Astrocyte (in vitro differentiated cells and primary cell): ENCODE results near the gene MLLT10. TPM values are rescaled to one million over a fixed set of nuclear protein-coding genes. Genes with fewer than 3 reads are reported as not detected.

Experiments
- DNase-seq: peaks from one replicate; pipeline ENCODE4 v3.0.0-alpha.2; 2010; ENCODE audit warnings: low read depth
- FAIRE-seq: peaks from 2 replicates; lab custom pipeline; 2011; peaks lifted over from hg19 to GRCh38; lab: Jason Lieb, UNC
- H2AFZ ChIP-seq: 2 replicates; pipeline ENCODE4 v1.6.0; 2012; ENCODE audit warnings: low read depth, low read length, inconsistent platforms
- H3K27ac ChIP-seq: 2 replicates; pipeline ENCODE4 v1.5.1; 2011; ENCODE audit warnings: low read depth, low read length, inconsistent platforms
- H3K27me3 ChIP-seq: 2 replicates; pipeline ENCODE4 v1.6.0; 2011; ENCODE audit warnings: low read length, inconsistent platforms; ENCODE audit not compliant: insufficient read depth
- H3K36me3 ChIP-seq: 2 replicates; pipeline ENCODE4 v1.5.1; 2011; ENCODE audit warnings: low read length, inconsistent platforms; ENCODE audit not compliant: insufficient read depth
- H3K4me1 ChIP-seq: 2 replicates; pipeline ENCODE4 v1.5.1; 2011; ENCODE audit warnings: low read length, inconsistent platforms; ENCODE audit not compliant: insufficient read depth
- H3K4me2 ChIP-seq: 2 replicates; pipeline ENCODE4 v1.6.0; 2012; ENCODE audit warnings: low read length, inconsistent platforms
- H3K4me3 ChIP-seq: 2 replicates; pipeline ENCODE4 v1.5.1; 2011; ENCODE audit warnings: low read depth, mild to moderate bottlenecking, low read length, inconsistent platforms; ENCODE audit not compliant: insufficient read depth
- H3K79me2 ChIP-seq: 2 replicates; pipeline ENCODE4 v1.6.0; 2012; ENCODE audit warnings: mild to moderate bottlenecking, low read length, inconsistent platforms; ENCODE audit not compliant: insufficient read depth
- H3K9ac ChIP-seq: 2 replicates; pipeline ENCODE4 v1.6.0; 2012; ENCODE audit warnings: mild to moderate bottlenecking, low read length, inconsistent platforms
- H3K9me3 ChIP-seq: 2 replicates; pipeline ENCODE4 v1.5.1; 2012; ENCODE audit warnings: low read depth, mild to moderate bottlenecking, low read length, inconsistent platforms; ENCODE audit not compliant: insufficient read depth
- H4K20me1 ChIP-seq: 2 replicates; pipeline ENCODE4 v1.6.0; 2012; ENCODE audit warnings: low read length, inconsistent platforms; ENCODE audit not compliant: insufficient read depth
- H3K27ac Mint-ChIP-seq: one replicate; pipeline ENCODE4 v1.8.0; 2021; ENCODE audit warnings: mild to moderate bottlenecking, mixed read lengths; ENCODE audit not compliant: unreplicated experiment
- H3K27me3 Mint-ChIP-seq: one replicate; pipeline ENCODE4 v1.8.0; 2021; ENCODE audit warnings: low read depth, mixed read lengths; ENCODE audit not compliant: unreplicated experiment
- H3K36me3 Mint-ChIP-seq: one replicate; pipeline ENCODE4 v1.8.0; 2021; ENCODE audit warnings: low read depth, mixed read lengths; ENCODE audit not compliant: unreplicated experiment
- H3K4me1 Mint-ChIP-seq: one replicate; pipeline ENCODE4 v1.8.0; 2021; ENCODE audit warnings: low read depth, mixed read lengths; ENCODE audit not compliant: unreplicated experiment
- H3K4me3 Mint-ChIP-seq: one replicate; pipeline ENCODE4 v1.8.0; 2021; ENCODE audit warnings: mild to moderate bottlenecking, moderate library complexity, mixed read lengths; ENCODE audit not compliant: unreplicated experiment
- H3K9me3 Mint-ChIP-seq: one replicate; pipeline ENCODE4 v1.8.0; 2021; ENCODE audit warnings: mild to moderate bottlenecking, mixed read lengths; ENCODE audit not compliant: unreplicated experiment
- CTCF ChIP-seq: IDR thresholded peaks from 2 replicates; pipeline ENCODE4 v1.5.1; 2011; ENCODE audit warnings: low read depth, mild to moderate bottlenecking, inconsistent platforms, low read length, moderate library complexity; ENCODE audit not compliant: insufficient read depth
- EZH2 ChIP-seq: IDR thresholded peaks from 2 replicates; pipeline ENCODE4 v1.6.1; 2012; ENCODE audit warnings: mild to moderate bottlenecking, low read length, inconsistent platforms; ENCODE audit not compliant: insufficient read depth
- total RNA-seq: library from RNA; stranded (reverse); gene quantifications from 2 replicates; pipeline ENCODE4 v1.2.1, GENCODE V29; 2021

Gene MLLT10
- total RNA-seq, 1 donor from 2014 or later = 46.9 TPM

GRCh38 chr10:21524131-21524525, 9.9 kb upstream of the MLLT10 start:
- peak overlapping the region; percentile 69 for H3K4me3 ChIP-seq
- Mint-ChIP-seq H3K27me3 (no peaks in the 10 kb centered on the region), H3K9me3 (no peaks in the 10 kb centered on the region), H3K4me1 (peaks cover 40% of the 10 kb centered on the region), H3K4me3 (peak overlapping the region; percentile 46), H3K36me3 (no peaks in the 10 kb centered on the region), H3K27ac (peak overlapping the region; percentile 93)
- H3K27me3 ChIP-seq = no peaks in the 10 kb centered on the region
- TF ChIP-seq CTCF (no peak), EZH2 (no peak)
- peak overlapping the region; percentile 92 for H3K4me2 ChIP-seq
- DNase-seq = no peak
- peak overlapping the region; percentile 90 for H3K9ac ChIP-seq
- no peaks in the 10 kb centered on the region for H3K9me3 ChIP-seq
- H3K79me2 ChIP-seq = peaks cover 12% of the 10 kb centered on the region
- peaks cover 31% of the 10 kb centered on the region for H3K4me1 ChIP-seq
- H4K20me1 ChIP-seq = no peaks in the 10 kb centered on the region
- H3K27ac ChIP-seq = peak overlapping the region; percentile 97
- H3K36me3 ChIP-seq = no peaks in the 10 kb centered on the region
- no peak for FAIRE-seq
- no peak overlapping the region for H2AFZ ChIP-seq

GRCh38 chr10:21524526-21525366, 9.3 kb upstream of the MLLT10 start:
- H3K4me3 ChIP-seq = peak overlapping the region; percentile 69
- H3K4me2 ChIP-seq = peak overlapping the region; percentile 92
- DNase-seq (peak; percentile 66), FAIRE-seq (peak; percentile 37)
- no peaks in the 10 kb centered on the region for H3K27me3 ChIP-seq
- no peaks in the 10 kb centered on the region for H4K20me1 ChIP-seq
- TF ChIP-seq EZH2 (no peak), CTCF (no peak)
- peak overlapping the region; percentile 75 for H2AFZ ChIP-seq
- no peaks in the 10 kb centered on the region for H3K27me3 Mint-ChIP-seq
- H3K9me3 ChIP-seq = no peaks in the 10 kb centered on the region
- H3K36me3 Mint-ChIP-seq = no peaks in the 10 kb centered on the region
- peak overlapping the region; percentile 90 for H3K9ac ChIP-seq
- H3K4me1 Mint-ChIP-seq = peaks cover 38% of the 10 kb centered on the region
- peak overlapping the region; percentile 88 for H3K4me3 Mint-ChIP-seq
- H3K27ac Mint-ChIP-seq = peak overlapping the region; percentile 91
- H3K4me1 ChIP-seq = peaks cover 24% of the 10 kb centered on the region
- peak overlapping the region; percentile 97 for H3K27ac ChIP-seq
- peaks cover 6% of the 10 kb centered on the region for H3K79me2 ChIP-seq
- no peaks in the 10 kb centered on the region for H3K9me3 Mint-ChIP-seq
- no peaks in the 10 kb centered on the region for H3K36me3 ChIP-seq
